GM12878 (cell line): ENCODE data around the gene CLEC16A. TPM values are rescaled to one million over a fixed set of nuclear protein-coding genes. Genes with fewer than 3 reads are reported as not detected.

ENCODE experiments used
- CBX3 ChIP-seq: fragments of 200-600 bp; sonication (generic); IDR thresholded peaks from 2 replicates; pipeline ENCODE4 v1.6.1; 2016; ENCODE audit warnings: low read depth, borderline replicate concordance
- CTCF ChIP-seq, 3 experiments: IDR thresholded peaks in 2 of 3; conservative IDR thresholded peaks in 1 of 3; 2 replicates each; pipeline ENCODE4 v1.5.1; 2011; ENCODE audit warnings: low read depth in 3 of 3, low read length in 3 of 3, mild to moderate bottlenecking in 3 of 3, control low read depth in 2 of 3, moderate library complexity in 2 of 3, inconsistent platforms in 1 of 3, mixed read lengths in 1 of 3; ENCODE audit not compliant: control insufficient read depth in 2 of 3, insufficient read depth in 1 of 3; ENCODE audit errors: extremely low read depth in 1 of 3
- MYC ChIP-seq: IDR thresholded peaks from 2 replicates; pipeline ENCODE4 v1.6.1; 2011; ENCODE audit warnings: mild to moderate bottlenecking, low read length, moderate library complexity, inconsistent platforms; ENCODE audit not compliant: insufficient read depth, insufficient replicate concordance, insufficient read length, severe bottlenecking
- NFXL1 ChIP-seq: fragments of 450-650 bp; IDR thresholded peaks from 2 replicates; pipeline ENCODE4 v1.6.1; 2017; ENCODE audit warnings: antibody characterized with exemption, mild to moderate bottlenecking, borderline replicate concordance
- REST ChIP-seq: IDR thresholded peaks from 2 replicates; pipeline ENCODE4 v1.6.1; 2012; ENCODE audit warnings: mild to moderate bottlenecking, low read depth, low read length
- SKIL ChIP-seq: fragments of 450-650 bp; IDR thresholded peaks from 2 replicates; pipeline ENCODE4 v1.6.1; 2017; ENCODE audit warnings: mild to moderate bottlenecking, low read depth, inconsistent platforms; ENCODE audit not compliant: poor library complexity, severe bottlenecking
- polyA plus RNA-seq, 11 experiments: library from polyadenylated mRNA; depleted of rRNA in 4 of 11; unstranded in 6 of 11; stranded (reverse) in 5 of 11; fragments of >200 nt; fragmentation: Nextera tagmentation in 4 of 11; fragmentation: Illumina TruSeq in 1 of 11; extraction: Ambion mirVana in 4 of 11; extraction: Trizol in 1 of 11; gene quantifications; 1 replicate in 1 of 11; 2 replicates in 10 of 11; pipeline versions ENCODE4 v1.2.1 to v1.2.3, GENCODE V29; 2011 to 2016; ENCODE audit warnings: inconsistent platforms in 2 of 11, missing spikeins in 2 of 11, low read depth in 1 of 11
- total RNA-seq, 4 experiments: library from RNA; depleted of rRNA in 3 of 4; stranded (reverse); fragments of >200 nt in 3 of 4; fragmentation: Illumina TruSeq in 1 of 4; extraction: Trizol in 1 of 4; gene quantifications; 2 replicates each; pipeline versions ENCODE4 v1.2.1 to v1.2.3, GENCODE V29; 2013 to 2021

The CLEC16A gene
- total and polyA plus RNA-seq, 10 of the 15 experiments (the other 5 are each of a cell fraction or from before 2014, with no cell fraction given), result 1.5 to 28.8 (median 19.2) TPM

- no peak for TF ChIP-seq SKIL
- no peak for TF ChIP-seq MYC
- TF ChIP-seq CBX3, result no peak
- TF ChIP-seq CTCF (IDR thresholded peaks at IDR 0.05 in 2 of 3, conservative IDR thresholded peaks at IDR 0.05 in 1 of 3; ENCODE audit: control insufficient read depth in 2 of 3, extremely low read depth in 1 of 3, insufficient read depth in 1 of 3, low read depth in 3 of 3, low read length in 3 of 3), result peak; percentile 28 to 40 (median 33); a peak in 4 of 6 replicates
- TF ChIP-seq NFXL1, result no peak
- TF ChIP-seq REST, result no peak
Measured at GRCh38 chr16:10983159-10983558, 38.8 kb downstream of the CLEC16A start (continued).
